Measurements from ENCODE around the gene TRPM6. TPM values are rescaled to one million over a fixed set of nuclear protein-coding genes. Genes with fewer than 3 reads are reported as not detected.
"Not testable (repeated sequence)": the region's sequence is repeated elsewhere in the genome, so short reads cannot be mapped to it uniquely, and the experiment has no call there.

Gene TRPM6
- total RNA-seq, 1 experiment from 2014 or later = 0.57 TPM

DNA sequence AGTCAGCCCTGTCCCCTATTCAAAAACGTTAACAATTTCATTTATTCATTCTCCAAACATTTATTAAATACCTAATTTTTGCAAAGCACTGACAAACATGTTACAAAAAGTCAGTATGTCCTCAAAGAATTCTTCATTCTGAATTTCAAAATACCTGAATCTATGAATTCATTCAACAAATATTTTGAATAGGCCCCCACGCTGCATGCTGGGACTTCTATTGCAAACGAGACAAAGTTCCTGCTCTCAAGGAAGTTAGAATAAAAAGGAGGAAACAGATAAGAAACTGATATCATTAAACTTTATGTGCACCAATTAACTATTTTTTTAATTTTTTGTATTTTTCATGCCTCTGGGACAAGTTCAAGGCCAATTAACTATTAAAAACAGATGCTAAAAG, 26.6 kb downstream of the TRPM6 start:
- H2BK120ac ChIP-seq (ENCODE audit: low read depth, low read length, poor library complexity, severe bottlenecking) = no peak overlapping the region
- H3K4ac ChIP-seq (ENCODE audit: low read depth, low read length) = no peak overlapping the region
- H2BK12ac ChIP-seq (ENCODE audit: insufficient read length, low read depth, low read length) = no peak overlapping the region
- no peak overlapping the region for H4K8ac ChIP-seq (replicated peaks; ENCODE audit: insufficient read length, low read depth, low read length)
- no peak overlapping the region for H3K14ac ChIP-seq (ENCODE audit: insufficient read depth, low read length)
- H2BK5ac ChIP-seq (ENCODE audit: insufficient read length, low read length) = no peak overlapping the region
- H4K91ac ChIP-seq (ENCODE audit: insufficient read length, low read depth, low read length) = no peak overlapping the region
- no peaks in the 10 kb centered on the region for H3K4me1 Mint-ChIP-seq
- H3K36me3 Mint-ChIP-seq (ENCODE audit: insufficient read depth in 1 of 3, low read depth in 3 of 3) = no peaks in the 10 kb centered on the region
- no peaks in the 10 kb centered on the region for H3K79me2 ChIP-seq (ENCODE audit: insufficient read depth, low read length)
- no peak overlapping the region for H3K4me2 ChIP-seq (ENCODE audit: insufficient read depth, insufficient read length, low read length)
- no peak overlapping the region for H3K18ac ChIP-seq (ENCODE audit: insufficient read length, low read depth, low read length)
- DNase-seq = no peak
- H3K27me3 ChIP-seq (ENCODE audit: insufficient read depth, low read length) = no peaks in the 10 kb centered on the region
- H2BK15ac ChIP-seq (ENCODE audit: low read depth, low read length) = no peak overlapping the region
- H4K20me1 ChIP-seq (ENCODE audit: control insufficient read depth, insufficient read depth, insufficient read length) = no peaks in the 10 kb centered on the region
- TF ChIP-seq, protein P1, sequence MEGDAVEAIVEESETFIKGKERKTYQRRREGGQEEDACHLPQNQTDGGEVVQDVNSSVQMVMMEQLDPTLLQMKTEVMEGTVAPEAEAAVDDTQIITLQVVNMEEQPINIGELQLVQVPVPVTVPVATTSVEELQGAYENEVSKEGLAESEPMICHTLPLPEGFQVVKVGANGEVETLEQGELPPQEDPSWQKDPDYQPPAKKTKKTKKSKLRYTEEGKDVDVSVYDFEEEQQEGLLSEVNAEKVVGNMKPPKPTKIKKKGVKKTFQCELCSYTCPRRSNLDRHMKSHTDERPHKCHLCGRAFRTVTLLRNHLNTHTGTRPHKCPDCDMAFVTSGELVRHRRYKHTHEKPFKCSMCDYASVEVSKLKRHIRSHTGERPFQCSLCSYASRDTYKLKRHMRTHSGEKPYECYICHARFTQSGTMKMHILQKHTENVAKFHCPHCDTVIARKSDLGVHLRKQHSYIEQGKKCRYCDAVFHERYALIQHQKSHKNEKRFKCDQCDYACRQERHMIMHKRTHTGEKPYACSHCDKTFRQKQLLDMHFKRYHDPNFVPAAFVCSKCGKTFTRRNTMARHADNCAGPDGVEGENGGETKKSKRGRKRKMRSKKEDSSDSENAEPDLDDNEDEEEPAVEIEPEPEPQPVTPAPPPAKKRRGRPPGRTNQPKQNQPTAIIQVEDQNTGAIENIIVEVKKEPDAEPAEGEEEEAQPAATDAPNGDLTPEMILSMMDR (conservative IDR thresholded peaks at IDR 0.05) = no peak
- no peak overlapping the region for H4K5ac ChIP-seq (ENCODE audit: insufficient read length, low read depth, low read length)
- no peaks in the 10 kb centered on the region for H3K79me1 ChIP-seq (ENCODE audit: insufficient read depth, low read depth, low read length, poor library complexity, severe bottlenecking)
- H3K56ac ChIP-seq (ENCODE audit: insufficient read length, low read depth, low read length) = no peak overlapping the region
- no peaks in the 10 kb centered on the region for H3K9me3 Mint-ChIP-seq
- no peaks in the 10 kb centered on the region for H3K23me2 ChIP-seq (ENCODE audit: insufficient read length, low read depth, low read length, poor library complexity, severe bottlenecking)
- no peak overlapping the region for H3T11ph ChIP-seq (ENCODE audit: low read length)
- no peak overlapping the region for H2AK5ac ChIP-seq (ENCODE audit: insufficient read length, low read length)
- 100% methylated on average over 1 of the region's 3 CpGs for WGBS (ENCODE audit: extremely low coverage, insufficient read length, low lambda C conversion rate)
- no peaks in the 10 kb centered on the region for H3K4me1 ChIP-seq (ENCODE audit: insufficient read depth, low read length)
- H3K23ac ChIP-seq (ENCODE audit: insufficient read length, low read depth, low read length) = no peak overlapping the region
- H3K27ac Mint-ChIP-seq = no peak overlapping the region
- H3K9me3 ChIP-seq (ENCODE audit: control insufficient read depth, low read depth, low read length) = no peaks in the 10 kb centered on the region
- no peaks in the 10 kb centered on the region for H3K27me3 Mint-ChIP-seq (ENCODE audit: low read depth)
- no peak overlapping the region for H3K4me3 Mint-ChIP-seq
- H3K27ac ChIP-seq (ENCODE audit: insufficient read length, low read depth, low read length) = no peak overlapping the region
- H3K9ac ChIP-seq (ENCODE audit: extremely low read depth, insufficient read length, low read length) = no peak overlapping the region
- no peak overlapping the region for H2AFZ ChIP-seq (ENCODE audit: low read length)
- no peak overlapping the region for H2BK20ac ChIP-seq (ENCODE audit: low read depth, low read length, poor library complexity, severe bottlenecking)

DNA sequence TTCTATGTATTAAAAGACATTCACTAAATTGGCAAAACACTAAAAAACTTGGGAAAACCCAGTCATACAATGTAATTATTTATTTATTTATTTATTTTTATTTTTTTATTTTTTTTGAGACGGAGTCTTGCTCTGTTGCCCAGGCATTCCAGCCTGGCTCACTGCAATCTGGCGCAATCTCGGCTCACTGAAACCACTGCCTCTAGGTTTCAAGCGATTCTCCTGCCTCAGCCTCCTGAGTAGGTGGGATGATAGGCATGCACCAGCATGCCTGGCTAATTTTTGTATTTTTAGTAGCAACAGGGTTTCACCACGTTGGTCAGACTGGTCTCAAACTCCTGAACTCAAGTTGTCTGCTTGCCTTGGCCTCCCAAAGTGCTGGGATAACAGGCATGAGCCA, 27.5 kb downstream of the TRPM6 start:
- not testable (repeated sequence) for H2BK15ac ChIP-seq (ENCODE audit: low read depth, low read length); DNase-seq; H4K91ac ChIP-seq (ENCODE audit: insufficient read length, low read depth, low read length); H3K79me1 ChIP-seq (ENCODE audit: insufficient read depth, low read depth, low read length, poor library complexity, severe bottlenecking); H3K9ac ChIP-seq (ENCODE audit: extremely low read depth, insufficient read length, low read length); H3K27me3 Mint-ChIP-seq (ENCODE audit: low read depth); H3K23me2 ChIP-seq (ENCODE audit: insufficient read length, low read depth, low read length, poor library complexity, severe bottlenecking); H3K4me3 Mint-ChIP-seq; H3K27ac Mint-ChIP-seq; H2BK5ac ChIP-seq (ENCODE audit: insufficient read length, low read length); H3K4me1 Mint-ChIP-seq; H3K9me3 Mint-ChIP-seq; H2AK5ac ChIP-seq (ENCODE audit: insufficient read length, low read length); H3K18ac ChIP-seq (ENCODE audit: insufficient read length, low read depth, low read length); H3K4me1 ChIP-seq (ENCODE audit: insufficient read depth, low read length); H3K36me3 Mint-ChIP-seq (ENCODE audit: insufficient read depth in 1 of 3, low read depth in 3 of 3); H2AFZ ChIP-seq (ENCODE audit: low read length); H3K14ac ChIP-seq (ENCODE audit: insufficient read depth, low read length); H3K4ac ChIP-seq (ENCODE audit: low read depth, low read length); H3K56ac ChIP-seq (ENCODE audit: insufficient read length, low read depth, low read length); H2BK12ac ChIP-seq (ENCODE audit: insufficient read length, low read depth, low read length); H3K27me3 ChIP-seq (ENCODE audit: insufficient read depth, low read length); H3K79me2 ChIP-seq (ENCODE audit: insufficient read depth, low read length); H3T11ph ChIP-seq (ENCODE audit: low read length); H4K8ac ChIP-seq (replicated peaks; ENCODE audit: insufficient read length, low read depth, low read length); H2BK120ac ChIP-seq (ENCODE audit: low read depth, low read length, poor library complexity, severe bottlenecking); H3K23ac ChIP-seq (ENCODE audit: insufficient read length, low read depth, low read length); H3K9me3 ChIP-seq (ENCODE audit: control insufficient read depth, low read depth, low read length); H2BK20ac ChIP-seq (ENCODE audit: low read depth, low read length, poor library complexity, severe bottlenecking); H4K20me1 ChIP-seq (ENCODE audit: control insufficient read depth, insufficient read depth, insufficient read length); H3K4me2 ChIP-seq (ENCODE audit: insufficient read depth, insufficient read length, low read length); H3K27ac ChIP-seq (ENCODE audit: insufficient read length, low read depth, low read length); H4K5ac ChIP-seq (ENCODE audit: insufficient read length, low read depth, low read length)
- WGBS (ENCODE audit: extremely low coverage, insufficient read length, low lambda C conversion rate) = no CpG with 5 or more reads among the region's 5 CpGs

All from H9 (cell line).